HCT116 (cell line): Measurements from ENCODE around the gene IFT25. TPM values are rescaled to one million over a fixed set of nuclear protein-coding genes. Genes with fewer than 3 reads are reported as not detected.

Source experiments
- ATAC-seq: fragments of 200-7000 bp; cut with Tn5 transposase; 2 replicates; pipeline ENCODE4 v1.9.1; 2020; ENCODE audit warnings: mild to moderate bottlenecking, moderate library complexity
- BruUV-seq: library from RNA; stranded (reverse); fragments of 400-500 nt; replicated peaks from 2 replicates; lab custom pipeline; 2021; lab: Mats Ljungman, UMichigan
- CTCF ChIA-PET: fragments of 300-600 bp; sonication (Branson Sonifier 250); formaldehyde crosslinking; loops from one replicate; lab custom pipeline; 2021; ENCODE audit warnings: antibody characterized with exemption; lab: Charles Lee
- POLR2A ChIA-PET: fragments of 300-600, 350-600 bp; sonication (Branson Sonifier 250); formaldehyde crosslinking; loops from one replicate; lab custom pipeline; 2021; ENCODE audit warnings: antibody characterized with exemption; lab: Charles Lee
- RAD21 ChIA-PET, 2 experiments: fragments of 300-600 bp; sonication (Branson Sonifier 250); formaldehyde crosslinking; loops; one replicate each; lab custom pipeline; 2023; ENCODE audit warnings: low total read pairs in 2 of 2; ENCODE audit not compliant: uncharacterized antibody in 2 of 2, unreplicated experiment in 2 of 2, low non-redundant PET in 1 of 2; lab: Charles Lee
- DNase-seq: peaks from one replicate; pipeline ENCODE4 v3.0.0-alpha.2; 2010; ENCODE audit warnings: low read depth, low spot score
- H2AFZ ChIP-seq: fragments of 200-600 bp; shearing (Covaris generic), sonication (generic); 2 replicates; pipeline ENCODE4 v1.6.1; 2017; ENCODE audit warnings: low read depth, mixed run types, mixed read lengths, antibody characterized with exemption, low read length; ENCODE audit not compliant: poor library complexity, severe bottlenecking
- H3K27ac ChIP-seq: 2 replicates; pipeline ENCODE4 v1.5.1; 2012; ENCODE audit warnings: low read depth, low read length
- H3K27me3 ChIP-seq: fragments of 200-600 bp; sonication (generic); 2 replicates; pipeline ENCODE4 v1.6.1; 2016; ENCODE audit warnings: mixed run types, low read length, mixed read lengths; ENCODE audit not compliant: insufficient read depth
- H3K36me3 ChIP-seq, 2 experiments: fragments of 200-500 bp in 1 of 2; fragments of 200-600 bp in 1 of 2; sonication (Bioruptor generic) in 1 of 2; sonication (generic) in 1 of 2; 2 replicates each; pipeline versions ENCODE4 v1.5.1 to v1.6.1; 2014 to 2016; ENCODE audit warnings: low read length in 2 of 2, inconsistent platforms in 1 of 2, mixed read lengths in 1 of 2, mixed run types in 1 of 2; ENCODE audit not compliant: insufficient read depth in 2 of 2, control insufficient read depth in 1 of 2
- H3K4me1 ChIP-seq, 2 experiments: fragments of 200-600 bp in 1 of 2; sonication (generic) in 1 of 2; 2 replicates each; pipeline versions ENCODE4 v1.5.1 to v1.6.1; 2012 to 2017; ENCODE audit warnings: low read length in 2 of 2, inconsistent platforms in 1 of 2, mild to moderate bottlenecking in 1 of 2, mixed read lengths in 1 of 2, mixed run types in 1 of 2, moderate library complexity in 1 of 2; ENCODE audit not compliant: insufficient read depth in 2 of 2, control insufficient read depth in 1 of 2
- H3K4me2 ChIP-seq: fragments of 200-600 bp; sonication (generic); 2 replicates; pipeline ENCODE4 v1.6.1; 2017; ENCODE audit warnings: mixed run types, low read length, mixed read lengths
- H3K4me3 ChIP-seq, 2 experiments: fragments of 200-600 bp in 1 of 2; sonication (generic) in 1 of 2; replicated peaks in 1 of 2; 2 replicates each; pipeline ENCODE4 v1.5.1; 2011 to 2016; ENCODE audit warnings: low read length in 2 of 2, control low read depth in 1 of 2, low read depth in 1 of 2, mild to moderate bottlenecking in 1 of 2, mixed read lengths in 1 of 2, mixed run types in 1 of 2
- H3K79me2 ChIP-seq: fragments of 200-600 bp; sonication (generic); 2 replicates; pipeline ENCODE4 v1.6.1; 2017; ENCODE audit warnings: mild to moderate bottlenecking, mixed run types, low read length, moderate library complexity, mixed read lengths; ENCODE audit not compliant: insufficient read depth
- H3K9ac ChIP-seq: fragments of 200-600 bp; sonication (generic); 2 replicates; pipeline ENCODE4 v1.6.1; 2016; ENCODE audit warnings: low read length, mixed read lengths
- H3K9me2 ChIP-seq: fragments of 200-600 bp; sonication (generic), shearing (Covaris generic); 2 replicates; pipeline ENCODE4 v1.6.1; 2017; ENCODE audit warnings: mixed run types, mild to moderate bottlenecking, moderate library complexity; ENCODE audit not compliant: insufficient read depth
- H3K9me3 ChIP-seq, 2 experiments: fragments of 200-500 bp in 1 of 2; fragments of 200-600 bp in 1 of 2; sonication (Bioruptor generic) in 1 of 2; sonication (generic) in 1 of 2; 2 replicates each; pipeline ENCODE4 v1.6.1; 2014 to 2017; ENCODE audit warnings: low read length in 2 of 2, mixed read lengths in 2 of 2, inconsistent platforms in 1 of 2, low read depth in 1 of 2, mild to moderate bottlenecking in 1 of 2, mixed run types in 1 of 2, moderate library complexity in 1 of 2; ENCODE audit not compliant: control insufficient read depth in 1 of 2, insufficient read depth in 1 of 2
- H4K20me1 ChIP-seq: fragments of 200-600 bp; sonication (generic), shearing (Covaris generic); 2 replicates; pipeline ENCODE4 v1.6.1; 2017; ENCODE audit warnings: mixed run types, mild to moderate bottlenecking, moderate library complexity; ENCODE audit not compliant: insufficient read depth
- CTCF ChIP-seq, 3 experiments: fragments of 200-600 bp in 1 of 3; sonication (generic) in 1 of 3; IDR thresholded peaks in 2 of 3; conservative IDR thresholded peaks in 1 of 3; 2 replicates each; pipeline ENCODE4 v1.5.1; 2012 to 2017; ENCODE audit warnings: low read depth in 2 of 3, low read length in 2 of 3, antibody characterized with exemption in 1 of 3, borderline replicate concordance in 1 of 3, control low read depth in 1 of 3, mild to moderate bottlenecking in 1 of 3, mixed read lengths in 1 of 3, mixed run types in 1 of 3, moderate library complexity in 1 of 3; ENCODE audit not compliant: insufficient read depth in 1 of 3
- ELF1 ChIP-seq: IDR thresholded peaks from 2 replicates; pipeline ENCODE4 v1.6.1; 2012; ENCODE audit warnings: low read depth, borderline replicate concordance
- EZH2 ChIP-seq: fragments of 200-600 bp; sonication (generic); IDR thresholded peaks from 2 replicates; pipeline ENCODE4 v1.6.1; 2017; ENCODE audit warnings: antibody characterized with exemption, mixed run types
- JUND ChIP-seq: IDR thresholded peaks from 2 replicates; pipeline ENCODE4 v1.6.1; 2012
- REST ChIP-seq: IDR thresholded peaks from 2 replicates; pipeline ENCODE4 v1.6.1; 2012; ENCODE audit warnings: low read depth
- SIN3A ChIP-seq: IDR thresholded peaks from 2 replicates; pipeline ENCODE4 v1.6.1; 2012; ENCODE audit warnings: low read depth
- SP1 ChIP-seq: IDR thresholded peaks from 2 replicates; pipeline ENCODE4 v1.6.1; 2012; ENCODE audit warnings: low read depth
- SRF ChIP-seq: IDR thresholded peaks from 2 replicates; pipeline ENCODE4 v1.6.1; 2012; ENCODE audit warnings: low read depth
- ZBTB33 ChIP-seq: IDR thresholded peaks from 2 replicates; pipeline ENCODE4 v1.6.1; 2011; ENCODE audit warnings: mild to moderate bottlenecking, low read length, moderate library complexity; ENCODE audit not compliant: insufficient replicate concordance; ENCODE audit errors: extremely low read depth
- ZFX ChIP-seq: fragments of 450-650 bp; IDR thresholded peaks from 2 replicates; pipeline ENCODE4 v1.6.1; 2017
- intact Hi-C: fragments of 100-400 bp; cut with micrococcal nuclease; formaldehyde crosslinking; loops from 2 replicates; pipeline ENCODE4 v1.10.0; 2022
- total RNA-seq: library from RNA; stranded (reverse); gene quantifications from one replicate; pipeline ENCODE4 v1.2.1, GENCODE V29; 2021; ENCODE audit not compliant: unreplicated experiment

IFT25 gene
- total RNA-seq, 1 experiment from 2014 or later: 45.1 TPM

GRCh38 chr1:53931523-53931922, 14.0 kb downstream of the IFT25 start:
- DNase-seq (no peak), ATAC-seq (no peak)
- Histone ChIP-seq H3K27ac (no peak overlapping the region), H3K9ac (no peak overlapping the region), H3K79me2 (0 out of 2 replicates have a peak, but pooled peaks cover 3% of the 10 kb centered on the region), H2AFZ (no peak overlapping the region), H3K4me1 (no peaks in the 10 kb centered on the region), H3K9me3 (peaks cover 6 to 11% of the 10 kb centered on the region in 2 experiments; a peak in 3 of 4 replicates), H3K36me3 (peaks cover 2 to 24% of the 10 kb centered on the region in 2 experiments; a peak in 1 of 4 replicates), H3K9me2 (no peaks in the 10 kb centered on the region), H3K27me3 (no peaks in the 10 kb centered on the region), H3K4me3 (no peak overlapping the region), H3K4me2 (no peak overlapping the region), H4K20me1 (no peaks in the 10 kb centered on the region)
- intact Hi-C loops: no loop called here
- ChIA-PET CTCF (no interaction called here), RAD21 (no interaction called here), POLR2A (interaction anchor here (0.6 kb wide), 1 partner anchor 14 kb away, joined by 3 read pairs; no protein-coding TSS in a partner anchor)
- TF ChIP-seq SIN3A (no peak), ZBTB33 (no peak), SP1 (no peak), SRF (no peak), REST (no peak), JUND (no peak), ELF1 (no peak), ZFX (no peak), CTCF (IDR thresholded peaks at IDR 0.05 in 2 of 3, conservative IDR thresholded peaks at IDR 0.05 in 1 of 3; ENCODE audit: borderline replicate concordance in 1 of 3, insufficient read depth in 1 of 3, low read depth in 2 of 3, low read length in 2 of 3) (no peak), EZH2 (no peak)
- no TSS peak for BruUV-seq
